Activated CD4-positive, CD25-positive, alpha-beta regulatory T cell treated with anti-CD3 and anti-CD28 coated beads, Interleukin-2, amount 50 U/mL, for 72 hours (primary cell): ENCODE results near the gene CFAP58.
A peak's percentile ranks its signal among the peaks of the same experiment; 100 is the strongest.

ENCODE experiments used
- DNase-seq: peaks from one replicate; pipeline ENCODE4 v3.0.0; 2021

Gene CFAP58

GRCh38 chr10:104334965-104335650, 18.5 kb upstream of the CFAP58 start:
- peak; percentile 24 for DNase-seq

DNA sequence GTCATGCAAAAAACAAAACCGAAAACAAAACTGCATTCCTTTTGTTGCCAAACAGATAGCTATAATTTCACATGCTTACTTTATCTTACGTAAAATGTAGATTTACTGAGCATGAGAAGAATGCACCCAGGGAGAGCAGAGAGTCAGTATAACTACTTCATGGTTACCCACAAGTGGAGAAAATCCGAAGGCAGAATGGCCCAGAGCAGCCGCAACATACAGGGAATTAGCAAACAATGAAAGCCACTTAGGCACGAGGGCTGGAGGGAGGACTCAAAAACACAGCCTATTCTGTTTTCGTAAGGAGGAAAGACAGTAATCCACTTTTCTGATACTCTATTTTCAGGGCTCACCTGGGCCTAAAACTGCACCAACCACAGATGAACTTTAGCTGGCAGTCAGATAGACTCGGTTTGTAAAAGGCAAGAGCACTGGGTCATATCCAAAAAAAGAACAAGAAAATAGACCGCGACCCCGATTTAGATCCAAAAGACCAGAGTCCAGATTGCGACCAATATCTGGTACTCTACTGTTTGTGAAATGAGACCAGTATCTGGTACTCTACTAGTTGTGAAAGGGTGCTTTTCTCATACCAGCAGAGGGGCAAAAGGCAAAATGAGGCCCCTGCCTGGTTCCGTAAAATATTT, 16.7 kb upstream of the CFAP58 start:
- DNase-seq: no peak

DNA sequence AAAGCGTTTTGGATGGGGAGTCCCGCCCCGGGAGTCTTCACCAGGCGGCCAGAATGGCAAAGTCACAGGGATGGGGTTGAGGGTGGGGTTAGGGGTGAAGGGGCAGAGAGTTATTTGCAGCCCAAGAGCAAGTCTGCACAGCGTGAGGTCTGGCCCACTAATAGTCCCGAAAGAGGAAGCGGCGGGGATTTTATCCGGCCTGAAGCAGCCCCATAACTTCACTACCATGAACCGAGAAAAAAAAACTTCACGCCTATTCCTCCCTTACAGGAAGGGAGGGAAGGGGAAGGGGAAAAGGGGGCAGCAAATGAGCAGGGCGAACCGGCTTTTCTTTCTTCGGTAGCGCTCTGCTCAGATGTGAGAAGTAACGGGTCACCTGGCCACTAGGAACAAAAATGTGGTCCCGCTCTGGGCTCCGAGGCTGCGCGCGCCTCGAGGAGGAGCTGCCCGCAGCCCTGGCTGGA, 16.1 kb upstream of the CFAP58 start:
- DNase-seq: no peak

DNA sequence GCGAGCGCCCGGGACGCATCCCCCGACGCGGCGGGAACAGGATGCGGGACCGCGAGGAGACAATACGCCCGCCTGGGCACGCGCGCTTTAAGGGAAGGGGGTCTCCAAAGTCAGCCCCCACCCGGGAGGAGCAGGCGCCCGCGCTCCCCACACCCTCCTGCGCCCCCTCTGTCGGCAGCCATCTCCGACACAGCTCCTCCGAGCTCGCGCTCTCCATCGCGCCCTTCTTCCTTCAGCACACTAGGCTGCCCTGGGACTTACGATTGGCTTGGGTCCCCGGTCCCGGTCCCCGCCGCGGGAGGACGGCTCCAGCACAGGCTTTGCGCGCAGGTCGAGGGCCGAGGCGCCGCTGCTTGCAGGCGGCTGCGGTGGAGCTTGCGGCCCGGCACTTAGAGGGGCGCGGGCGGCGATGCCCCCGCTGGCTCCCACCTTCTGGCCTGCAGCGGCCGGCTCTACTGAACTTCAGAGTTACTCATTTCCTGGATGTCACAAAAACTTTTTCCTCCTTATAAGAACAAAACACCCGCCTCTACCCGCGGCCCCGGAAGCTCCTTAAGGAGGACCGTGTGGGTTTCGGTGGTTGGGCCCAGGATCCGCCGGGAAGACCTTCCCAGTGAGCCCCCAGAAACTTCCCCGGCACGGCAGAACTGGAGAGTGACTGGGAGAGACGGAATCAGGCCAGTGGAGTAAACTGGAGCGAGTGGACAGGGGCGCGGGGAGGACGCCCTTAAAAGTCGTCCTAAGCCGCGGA, 15.5 kb upstream of the CFAP58 start, which contains the start of gene ITPRIP:
ITPRIP (minus strand) TSS at position 481 of the 751 bp plus-strand sequence. CDS start 22,414 bp downstream, outside the sequence.
- peak; percentile 73 for DNase-seq

DNA sequence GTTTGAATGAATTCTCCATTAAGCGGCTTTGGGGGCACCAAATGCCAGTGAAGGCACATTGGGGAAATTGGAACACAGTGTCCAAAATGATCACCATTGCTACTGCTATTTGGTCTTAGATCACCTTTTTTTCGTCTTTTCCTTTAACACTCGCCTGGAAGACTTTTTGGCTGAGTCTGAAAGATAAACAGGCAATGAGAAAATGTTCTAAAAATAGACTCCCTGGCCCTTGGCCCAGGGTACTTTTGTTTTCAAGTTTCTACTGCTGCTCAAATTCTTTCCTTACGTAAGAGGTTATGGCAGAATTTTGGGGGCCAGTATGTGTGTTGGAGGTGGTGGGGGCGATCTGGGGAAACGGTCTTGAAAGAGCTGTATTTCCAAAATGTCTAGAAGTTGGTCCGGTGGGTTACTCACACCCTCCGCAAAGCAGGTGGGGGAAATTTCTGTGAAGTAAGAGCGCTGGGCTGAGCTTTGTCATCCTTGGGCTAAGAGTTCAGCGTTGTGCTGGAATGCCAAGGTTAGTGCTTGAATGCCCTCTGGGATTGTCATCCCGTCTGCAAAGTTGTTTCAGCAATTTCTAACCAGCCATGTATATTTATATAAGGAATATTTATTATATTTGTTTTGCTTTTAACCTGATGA, 14.0 kb upstream of the CFAP58 start:
- no peak for DNase-seq

DNA sequence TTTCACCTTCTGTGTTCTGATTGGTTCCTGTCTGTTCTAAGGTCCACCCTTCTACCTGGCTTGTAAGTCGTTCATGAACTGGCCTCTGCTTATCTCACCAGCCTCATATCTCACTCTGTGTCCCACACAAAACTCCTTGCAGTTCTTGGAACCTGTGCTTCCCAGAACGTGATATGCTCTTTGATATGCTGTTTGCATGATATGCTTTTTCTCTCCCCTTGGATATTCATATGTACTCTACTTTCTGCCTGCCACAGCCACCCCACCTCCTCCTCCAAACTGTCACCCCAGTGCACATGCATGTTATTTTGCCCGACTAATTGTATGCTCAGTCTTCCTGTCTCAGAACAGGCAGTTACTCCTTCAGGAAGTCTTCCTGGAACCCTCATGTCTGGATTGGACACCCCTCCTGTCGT, 13.5 kb upstream of the CFAP58 start:
- no peak for DNase-seq

DNA sequence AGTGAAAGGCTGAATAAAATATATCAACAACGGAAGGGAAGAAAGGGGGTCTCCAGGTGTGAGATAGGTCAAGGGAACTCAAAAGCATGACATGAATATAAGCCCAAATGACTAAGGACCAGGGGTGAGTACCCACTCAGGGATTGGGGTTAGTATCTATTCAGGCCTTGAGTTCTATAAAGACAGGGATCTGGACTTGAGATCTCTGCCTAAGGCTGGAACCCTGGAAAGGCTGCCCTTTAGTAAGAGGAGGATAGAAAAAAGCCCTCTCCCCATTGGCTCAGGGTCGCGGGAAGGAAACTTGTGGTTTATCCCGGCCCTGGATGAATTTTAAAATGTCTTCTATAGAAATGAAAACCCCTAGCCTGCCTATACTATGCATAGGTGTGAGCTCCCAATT, 13.0 kb upstream of the CFAP58 start:
- no peak for DNase-seq

DNA sequence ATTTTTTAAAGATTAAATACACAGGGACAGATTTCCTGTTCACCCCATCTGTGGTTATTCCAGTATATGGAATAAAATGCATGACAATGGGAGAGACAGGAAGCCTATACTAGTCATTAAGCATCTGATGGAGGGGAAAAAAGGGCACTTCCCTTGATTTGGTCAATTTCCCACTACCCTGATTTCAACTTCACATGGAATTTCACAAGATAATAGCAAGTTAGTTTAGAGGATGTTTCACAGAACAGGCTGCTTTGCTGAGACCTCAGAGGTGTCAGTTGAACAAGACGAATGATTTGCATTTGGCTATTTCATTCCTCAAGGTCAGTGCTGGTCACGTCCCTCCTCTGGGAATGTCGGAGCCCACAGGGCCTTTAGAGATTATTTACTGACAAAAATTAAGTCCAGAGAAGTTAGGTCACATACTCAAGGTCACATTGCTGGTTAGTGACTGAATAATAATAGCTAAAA, 10.7 kb upstream of the CFAP58 start:
- no peak for DNase-seq

DNA sequence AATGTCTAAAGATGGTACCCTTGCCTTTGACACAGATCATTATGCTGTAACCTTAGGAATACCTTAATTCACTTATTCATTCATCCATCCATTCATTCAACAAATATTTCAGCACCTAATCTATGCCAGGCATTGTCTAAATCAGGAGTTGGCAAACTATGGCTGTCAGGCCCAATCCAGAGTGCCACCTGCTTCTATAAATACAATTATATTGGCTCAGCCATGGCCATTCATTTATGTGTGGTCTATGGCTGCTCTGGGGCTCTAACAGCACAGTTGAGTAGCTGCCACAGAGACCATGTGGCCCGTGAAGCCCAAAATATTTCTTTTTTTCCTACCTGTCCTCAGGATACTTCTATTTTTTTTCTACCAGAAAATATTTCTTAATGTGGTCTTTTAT, 9.4 kb upstream of the CFAP58 start:
- DNase-seq: no peak

DNA sequence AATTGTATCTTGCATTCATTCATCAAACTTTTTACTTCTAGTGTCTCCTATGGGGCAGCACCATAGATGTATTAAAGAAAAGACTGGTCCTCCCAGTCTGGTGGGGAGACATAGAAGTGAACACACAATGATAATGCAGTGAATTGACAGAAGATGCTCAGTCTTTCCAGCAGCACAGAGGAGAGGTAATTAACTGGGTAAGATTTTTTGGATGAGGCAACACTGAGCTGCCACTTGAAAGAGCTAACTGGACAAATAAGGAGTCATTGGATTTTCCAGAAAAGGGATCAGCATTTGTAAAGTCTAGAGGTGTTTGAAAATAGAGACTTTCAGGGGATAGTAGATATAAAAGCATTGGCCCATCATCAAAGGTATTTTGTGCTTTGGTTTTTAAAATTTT, 8.1 kb upstream of the CFAP58 start:
- DNase-seq: no peak

GRCh38 chr10:104345941-104346340, 7.7 kb upstream of the CFAP58 start:
- no peak for DNase-seq

DNA sequence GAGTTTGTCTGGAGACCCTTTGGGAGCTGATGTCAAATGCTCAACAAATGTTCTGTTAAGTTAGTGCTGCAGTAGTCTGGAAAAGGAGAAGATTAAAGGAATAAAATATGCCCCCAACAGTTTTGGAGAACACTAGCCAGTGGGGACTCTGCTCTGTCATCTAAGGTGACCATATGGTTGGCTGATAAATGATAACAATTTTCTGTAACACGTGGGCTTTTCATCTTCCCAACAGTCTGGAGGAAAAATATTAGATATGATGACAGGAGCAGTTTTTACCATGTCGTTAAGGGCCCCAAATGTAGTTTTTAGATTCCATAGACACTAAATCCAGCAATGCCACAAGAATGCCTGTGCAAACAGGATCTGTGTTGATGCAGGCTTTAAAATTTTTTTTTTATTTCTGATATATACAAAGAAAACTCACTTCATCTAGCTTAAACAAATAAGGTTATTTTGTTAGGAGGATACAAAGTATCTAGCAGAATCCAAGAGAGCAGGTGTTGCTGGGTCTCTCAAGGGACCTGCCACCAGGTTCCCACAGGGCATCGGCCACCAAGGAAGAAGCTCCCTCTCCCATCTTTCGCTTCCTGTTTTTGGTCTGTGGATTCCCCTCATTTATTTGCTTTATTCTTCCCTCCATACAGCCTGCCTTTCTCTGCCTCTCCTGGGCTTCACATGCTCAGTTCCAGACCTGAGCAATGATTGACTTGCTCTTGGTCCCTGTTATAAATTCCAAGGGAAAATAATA, 6.2 kb upstream of the CFAP58 start:
- DNase-seq: no peak

- no peak for DNase-seq
Measured at GRCh38 chr10:104348601-104349000, 5.0 kb upstream of the CFAP58 start.

DNA sequence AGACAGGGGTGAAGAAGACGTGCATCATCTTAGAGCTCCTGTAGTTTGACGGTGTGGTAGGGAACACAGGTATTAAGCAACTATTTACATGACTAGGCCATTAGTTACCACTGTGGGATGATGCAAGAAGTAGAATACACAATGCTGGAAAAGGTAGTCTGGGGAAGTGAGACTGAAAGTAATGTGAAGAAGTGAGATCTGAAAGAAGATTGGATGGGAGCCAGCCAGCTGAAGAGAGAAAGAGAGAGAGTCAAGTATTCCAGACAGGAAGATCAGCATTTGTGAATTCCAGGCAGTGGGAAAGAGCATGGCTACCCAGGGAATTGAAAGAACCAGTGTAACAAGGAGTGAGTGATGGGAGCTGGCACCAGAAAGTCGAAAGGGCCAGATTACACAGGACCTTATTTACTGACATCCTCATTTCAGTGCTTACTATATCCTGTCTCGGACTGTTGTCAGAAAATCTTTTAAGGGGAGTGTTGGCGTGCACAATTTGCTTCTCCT, 4.0 kb upstream of the CFAP58 start:
- DNase-seq: no peak

DNA sequence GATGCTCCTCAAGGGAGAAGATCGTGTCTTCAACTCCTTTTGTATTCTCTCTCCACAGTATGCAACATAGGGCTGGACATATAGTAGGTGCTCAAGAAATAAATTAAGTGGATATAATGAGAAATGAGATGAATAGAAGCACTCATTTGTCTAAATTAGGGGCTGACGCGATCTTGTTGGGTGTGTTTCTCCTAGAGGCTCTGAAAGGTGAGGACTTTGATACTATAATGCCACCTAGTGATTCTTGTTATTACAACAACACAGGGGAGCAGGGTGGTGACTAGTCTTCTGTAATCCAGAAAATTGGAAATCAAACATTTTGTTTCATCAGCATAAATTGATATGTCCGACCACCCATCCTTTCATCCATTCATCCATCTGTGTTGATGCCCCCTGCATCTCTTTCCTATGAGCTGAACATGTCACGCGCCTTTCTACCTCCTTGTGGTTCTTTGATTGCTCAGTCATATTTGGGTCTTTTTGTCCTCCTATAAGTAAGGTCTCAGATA, 3.5 kb upstream of the CFAP58 start:
- no peak for DNase-seq

- no peak for DNase-seq
Measured at GRCh38 chr10:104351061-104351702, 2.5 kb upstream of the CFAP58 start.

DNA sequence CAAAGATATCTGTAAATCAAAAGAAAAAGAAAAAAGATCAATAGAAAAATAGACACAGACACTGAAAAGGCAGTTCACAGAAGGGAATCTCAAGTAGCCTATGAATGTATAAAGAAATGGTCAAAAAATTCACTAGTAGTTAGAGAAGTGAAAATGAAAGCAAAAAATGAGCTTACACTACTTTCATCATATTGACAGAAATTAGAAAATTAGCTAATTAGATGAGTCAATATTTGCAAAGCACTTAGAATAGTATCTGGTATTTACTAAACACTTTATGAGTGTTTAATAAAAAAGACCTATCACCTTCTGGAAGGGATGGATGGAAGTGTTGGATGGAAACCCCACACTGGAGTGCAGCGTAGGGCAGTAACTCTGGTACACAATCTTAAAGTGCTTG, 1.7 kb upstream of the CFAP58 start:
- DNase-seq: no peak

DNA sequence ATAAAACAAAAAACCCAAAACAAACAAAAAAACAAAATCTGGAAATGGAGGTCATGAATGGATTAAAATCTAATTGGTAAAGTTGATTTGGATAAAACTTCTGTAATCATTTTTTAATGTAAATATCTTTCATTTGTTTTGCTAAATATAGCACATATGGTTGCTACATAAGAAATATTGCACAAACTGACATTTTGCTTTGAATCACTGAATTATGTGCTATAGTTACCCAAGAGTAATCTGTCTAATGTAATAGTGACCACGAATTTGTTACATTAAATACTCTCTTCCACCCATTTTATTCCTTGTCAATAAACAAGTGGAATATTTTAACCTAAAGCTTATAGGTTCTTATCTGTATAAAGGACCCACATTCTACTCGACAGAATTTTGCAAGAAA, 6.2 kb downstream of the CFAP58 start:
- no peak for DNase-seq

- DNase-seq: no peak
Measured at GRCh38 chr10:104367904-104368303, 14.3 kb downstream of the CFAP58 start.

DNA sequence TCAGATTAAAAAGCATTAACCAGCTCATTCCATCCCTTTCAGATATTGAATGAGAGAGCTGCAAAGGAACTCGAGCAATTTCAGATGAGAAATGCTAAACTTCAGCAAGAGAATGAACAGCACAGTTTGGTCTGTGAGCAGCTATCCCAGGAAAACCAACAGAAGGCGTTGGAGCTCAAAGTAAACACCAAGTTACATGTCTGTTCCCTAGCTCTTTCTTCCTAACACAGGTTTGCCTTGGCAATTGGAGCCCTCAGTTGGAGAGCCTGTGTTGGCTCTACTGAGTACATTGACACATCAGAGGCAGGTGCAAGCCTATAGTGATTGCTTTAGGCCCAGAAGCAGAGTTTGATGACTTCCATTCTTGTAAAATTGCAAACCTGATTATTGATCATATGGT, 14.7 kb downstream of the CFAP58 start:
- no peak for DNase-seq

- DNase-seq: no peak
Measured at GRCh38 chr10:104371753-104372152, 18.1 kb downstream of the CFAP58 start.

DNA sequence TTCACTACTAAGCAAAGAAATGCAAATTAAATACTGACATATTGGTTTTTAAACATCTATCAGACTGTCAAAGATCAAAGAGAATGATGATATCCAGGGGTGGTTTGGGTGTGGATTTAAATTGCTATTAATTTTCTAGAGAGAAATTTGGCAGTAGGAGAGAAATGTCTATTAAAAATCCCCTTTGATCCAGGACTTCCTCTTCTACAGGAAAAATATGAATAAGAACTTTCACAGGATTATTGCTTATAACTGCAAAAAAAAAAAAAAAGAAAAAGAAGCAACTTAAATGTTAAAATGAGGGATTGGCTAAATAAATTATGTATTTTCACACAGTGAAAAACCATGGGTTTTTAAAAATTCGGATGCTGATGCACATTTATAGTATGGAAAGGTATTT, 21.0 kb downstream of the CFAP58 start:
- DNase-seq: no peak
